DND-41 (cell line): ENCODE results near the gene SHROOM3.

ENCODE experiments used
- ATAC-seq: fragments of 200-7000 bp; cut with Tn5 transposase; 3 replicates; pipeline ENCODE4 v1.9.1; 2021; ENCODE audit warnings: low read depth; ENCODE audit not compliant: insufficient read depth
- DNase-seq: peaks from one replicate; pipeline ENCODE4 v3.0.0-alpha.2; 2020
- H2AFZ ChIP-seq: 2 replicates; pipeline ENCODE4 v1.6.0; 2012; ENCODE audit warnings: low read depth, low read length
- H3K27ac ChIP-seq: 2 replicates; pipeline ENCODE4 v1.5.1; 2012; ENCODE audit warnings: low read length, inconsistent platforms
- H3K27me3 ChIP-seq: fragments of 200-600 bp; sonication (generic); 2 replicates; pipeline ENCODE4 v1.6.0; 2012; ENCODE audit warnings: low read length, mild to moderate bottlenecking, inconsistent platforms; ENCODE audit not compliant: insufficient read depth, poor library complexity
- H3K36me3 ChIP-seq: 2 replicates; pipeline ENCODE4 v1.5.1; 2012; ENCODE audit warnings: low read length, inconsistent platforms; ENCODE audit not compliant: insufficient read depth
- H3K4me1 ChIP-seq: 2 replicates; pipeline ENCODE4 v1.5.1; 2012; ENCODE audit warnings: mild to moderate bottlenecking, low read length; ENCODE audit not compliant: insufficient read depth
- H3K4me2 ChIP-seq: 2 replicates; pipeline ENCODE4 v1.6.0; 2012; ENCODE audit warnings: mild to moderate bottlenecking, moderate library complexity, low read length, inconsistent platforms; ENCODE audit not compliant: insufficient read depth
- H3K4me3 ChIP-seq, 2 experiments: fragments of 200-600 bp in 1 of 2; shearing (Covaris generic) in 1 of 2; 2 replicates each; pipeline ENCODE4 v1.5.1; 2012 to 2016; ENCODE audit warnings: inconsistent platforms in 2 of 2, low read length in 2 of 2, mild to moderate bottlenecking in 2 of 2, low read depth in 1 of 2, moderate library complexity in 1 of 2
- H3K79me2 ChIP-seq: 2 replicates; pipeline ENCODE4 v1.6.0; 2012; ENCODE audit warnings: low read length, inconsistent platforms; ENCODE audit not compliant: insufficient read depth
- H3K9ac ChIP-seq: 2 replicates; pipeline ENCODE4 v1.6.0; 2012; ENCODE audit warnings: low read depth, mild to moderate bottlenecking, inconsistent platforms, low read length, moderate library complexity
- H3K9me3 ChIP-seq: 2 replicates; pipeline ENCODE4 v1.5.1; 2012; ENCODE audit warnings: low read length, moderate library complexity, mild to moderate bottlenecking, inconsistent platforms; ENCODE audit not compliant: insufficient read depth, severe bottlenecking
- H4K20me1 ChIP-seq: 2 replicates; pipeline ENCODE4 v1.6.0; 2012; ENCODE audit warnings: low read length; ENCODE audit not compliant: insufficient read depth
- CTCF ChIP-seq: IDR thresholded peaks from 2 replicates; pipeline ENCODE4 v1.5.1; 2012; ENCODE audit warnings: borderline replicate concordance, low read length, moderate library complexity, mild to moderate bottlenecking; ENCODE audit not compliant: poor library complexity, severe bottlenecking; ENCODE audit errors: extremely low read depth
- EZH2 ChIP-seq: IDR thresholded peaks from 3 replicates; pipeline ENCODE4 v1.6.1; 2012; ENCODE audit warnings: borderline replicate concordance, low read depth, mild to moderate bottlenecking, moderate library complexity, low read length, inconsistent platforms; ENCODE audit not compliant: severe bottlenecking

Gene SHROOM3

GRCh38 chr4:76624241-76624681, 189.2 kb downstream of the SHROOM3 start:
- H3K79me2 ChIP-seq, result no peaks in the 10 kb centered on the region
- no peak for TF ChIP-seq EZH2
- no peak for TF ChIP-seq CTCF
- no peak overlapping the region for H3K27ac ChIP-seq
- DNase-seq (no peak), ATAC-seq (no peak)
- peaks cover 5% of the 10 kb centered on the region for H3K27me3 ChIP-seq
- no peaks in the 10 kb centered on the region for H3K9me3 ChIP-seq
- no peak overlapping the region for H2AFZ ChIP-seq
- no peak overlapping the region for H3K9ac ChIP-seq
- no peaks in the 10 kb centered on the region for H4K20me1 ChIP-seq
- H3K4me2 ChIP-seq, result no peak overlapping the region
- no peak overlapping the region for H3K4me3 ChIP-seq
- H3K36me3 ChIP-seq, result no peaks in the 10 kb centered on the region
- H3K4me1 ChIP-seq, result no peaks in the 10 kb centered on the region

DNA sequence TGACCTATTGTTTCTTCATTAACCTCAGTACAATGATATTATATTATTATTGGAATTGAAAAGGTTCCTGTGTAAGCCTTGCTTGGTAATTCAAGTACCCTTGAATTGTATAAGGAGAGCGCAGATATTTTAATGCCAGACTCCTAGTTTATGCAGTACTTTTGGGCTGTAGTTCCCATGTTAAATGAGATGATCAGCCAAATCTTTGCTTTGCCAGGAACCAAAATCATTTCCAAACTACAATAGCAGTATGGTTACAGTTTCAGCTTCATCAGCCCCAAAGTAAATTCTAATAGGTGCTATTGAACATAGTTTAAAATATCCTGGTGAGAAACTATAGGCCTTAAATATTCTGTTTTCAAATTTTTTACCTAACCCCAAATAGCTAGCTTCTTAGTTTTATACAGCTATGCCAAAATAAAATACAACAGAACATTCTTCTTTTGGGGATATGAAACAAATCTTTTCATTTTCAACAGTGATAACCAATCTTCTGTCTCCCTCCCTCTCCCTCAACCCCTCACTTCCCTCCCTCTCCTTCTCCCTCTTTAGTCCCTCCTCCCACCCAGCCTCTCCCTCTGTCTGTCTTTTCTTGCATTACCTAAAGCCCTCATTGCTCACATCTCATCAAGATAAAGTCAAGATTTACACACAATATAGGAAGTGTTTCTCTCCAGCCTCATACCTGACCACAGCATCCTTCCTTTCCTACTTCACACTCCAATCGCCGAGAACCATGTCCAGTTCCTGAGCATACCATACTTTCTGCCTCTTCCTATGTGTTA, 190.1 kb downstream of the SHROOM3 start:
- no peak overlapping the region for H3K4me2 ChIP-seq
- DNase-seq, result no peak
- no peaks in the 10 kb centered on the region for H3K79me2 ChIP-seq
- no peaks in the 10 kb centered on the region for H3K36me3 ChIP-seq
- no peaks in the 10 kb centered on the region for H3K9me3 ChIP-seq
- no peak overlapping the region for H2AFZ ChIP-seq
- no peak overlapping the region for H3K9ac ChIP-seq
- no peak overlapping the region for H3K4me3 ChIP-seq
- H3K27me3 ChIP-seq, result peaks cover 5% of the 10 kb centered on the region
- H4K20me1 ChIP-seq, result no peaks in the 10 kb centered on the region
- no peaks in the 10 kb centered on the region for H3K4me1 ChIP-seq
- no peak for ATAC-seq
- no peak overlapping the region for H3K27ac ChIP-seq
- TF ChIP-seq CTCF, result no peak
- TF ChIP-seq EZH2, result no peak

GRCh38 chr4:76626686-76627465, 191.8 kb downstream of the SHROOM3 start:
- Histone ChIP-seq H3K9me3 (no peaks in the 10 kb centered on the region), H3K27ac (no peak overlapping the region), H3K4me1 (no peaks in the 10 kb centered on the region), H3K4me2 (no peak overlapping the region), H3K4me3 (no peak overlapping the region), H4K20me1 (no peaks in the 10 kb centered on the region), H3K9ac (no peak overlapping the region), H3K27me3 (peaks cover 5% of the 10 kb centered on the region), H2AFZ (no peak overlapping the region), H3K79me2 (no peaks in the 10 kb centered on the region), H3K36me3 (no peaks in the 10 kb centered on the region)
- DNase-seq (no peak), ATAC-seq (no peak)
- TF ChIP-seq EZH2 (no peak), CTCF (no peak)
